ENCODE data around the gene SCAND1. TPM values are rescaled to one million over a fixed set of nuclear protein-coding genes. Genes with fewer than 3 reads are reported as not detected.

The SCAND1 gene
- total and polyA plus RNA-seq, 9 of the 15 experiments (the other 6 are each of a cell fraction or from before 2014, with no cell fraction given): 0.08 to 94.0 (median 5.8) TPM

- TF ChIP-seq CREB3 (tag; conservative IDR thresholded peaks at IDR 0.05; ENCODE audit: low read depth) (no peak), ATF7 (IDR thresholded peaks at IDR 0.05) (peak; percentile 94), NCOA6 (IDR thresholded peaks at IDR 0.05) (no peak), MEF2D (tag; conservative IDR thresholded peaks at IDR 0.05; ENCODE audit: low read depth) (no peak), PHB (CRISPR knock-in tag; IDR thresholded peaks at IDR 0.05) (0 out of 2 replicates have a peak, but pooled peaks have one; percentile 11), FOXK2 (conservative IDR thresholded peaks at IDR 0.05 in 1 of 2, IDR thresholded peaks at IDR 0.05 in 1 of 2; ENCODE audit: low read depth in 2 of 2) (peak in 1 of 2 experiments; percentile 71; a peak in 2 of 4 replicates), CC2D1A (IDR thresholded peaks at IDR 0.05) (peak; percentile 20; the same call in 1 of the 2 replicates), FOXM1 (IDR thresholded peaks at IDR 0.05; ENCODE audit: low read depth) (no peak; the same call in 1 of the 2 replicates), FOXM1 (CRISPR knock-in tag; IDR thresholded peaks at IDR 0.05; ENCODE audit: low read depth) (no peak), RNF2 (IDR thresholded peaks at IDR 0.05) (peak; percentile 58), MCM2 (IDR thresholded peaks at IDR 0.05; ENCODE audit: low read depth) (no peak), SNAPC5 (CRISPR knock-in tag; IDR thresholded peaks at IDR 0.05) (no peak), ZNF395 (CRISPR knock-in tag; IDR thresholded peaks at IDR 0.05) (peak; percentile 69; the same call in 1 of the 2 replicates), PREB (CRISPR knock-in tag; IDR thresholded peaks at IDR 0.05) (no peak), ZNF324 (CRISPR knock-in tag; IDR thresholded peaks at IDR 0.05) (no peak), TBP (optimal IDR thresholded peaks at IDR 0.05; ENCODE audit: low read depth, low read length) (peak; percentile 83), KLF13 (tag; IDR thresholded peaks at IDR 0.05; ENCODE audit: borderline replicate concordance, low read depth) (no peak; the same call in 1 of the 2 replicates), ZNF699 (CRISPR knock-in tag; IDR thresholded peaks at IDR 0.05; ENCODE audit: insufficient replicate concordance) (no peak), HDGF (IDR thresholded peaks at IDR 0.05) (no peak), PYGO2 (tag; IDR thresholded peaks at IDR 0.05) (no peak), EP400 (IDR thresholded peaks at IDR 0.05) (peak; percentile 95), ZFP1 (CRISPR knock-in tag; IDR thresholded peaks at IDR 0.05) (no peak), GABPB1 (CRISPR knock-in tag; IDR thresholded peaks at IDR 0.05) (peak; percentile 99)
- TF ChIP-seq, protein P1, sequence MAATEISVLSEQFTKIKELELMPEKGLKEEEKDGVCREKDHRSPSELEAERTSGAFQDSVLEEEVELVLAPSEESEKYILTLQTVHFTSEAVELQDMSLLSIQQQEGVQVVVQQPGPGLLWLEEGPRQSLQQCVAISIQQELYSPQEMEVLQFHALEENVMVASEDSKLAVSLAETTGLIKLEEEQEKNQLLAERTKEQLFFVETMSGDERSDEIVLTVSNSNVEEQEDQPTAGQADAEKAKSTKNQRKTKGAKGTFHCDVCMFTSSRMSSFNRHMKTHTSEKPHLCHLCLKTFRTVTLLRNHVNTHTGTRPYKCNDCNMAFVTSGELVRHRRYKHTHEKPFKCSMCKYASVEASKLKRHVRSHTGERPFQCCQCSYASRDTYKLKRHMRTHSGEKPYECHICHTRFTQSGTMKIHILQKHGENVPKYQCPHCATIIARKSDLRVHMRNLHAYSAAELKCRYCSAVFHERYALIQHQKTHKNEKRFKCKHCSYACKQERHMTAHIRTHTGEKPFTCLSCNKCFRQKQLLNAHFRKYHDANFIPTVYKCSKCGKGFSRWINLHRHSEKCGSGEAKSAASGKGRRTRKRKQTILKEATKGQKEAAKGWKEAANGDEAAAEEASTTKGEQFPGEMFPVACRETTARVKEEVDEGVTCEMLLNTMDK (IDR thresholded peaks at IDR 0.05; ENCODE audit: borderline replicate concordance, insufficient read depth, low read depth, low read length, poor library complexity, severe bottlenecking): peak; percentile 99
Observed at GRCh38 chr20:35954200-35954906, at the start of gene SCAND1 (continued).

Data from K562 (cell line).